ENCODE data around the gene FRMPD2. TPM values are rescaled to one million over a fixed set of nuclear protein-coding genes. Genes with fewer than 3 reads are reported as not detected.
A peak's percentile ranks its signal among the peaks of the same experiment; 100 is the strongest.
"Not testable (repeated sequence)": the region's sequence is repeated elsewhere in the genome, so short reads cannot be mapped to it uniquely, and the experiment has no call there.

FRMPD2 gene
- total RNA-seq, 1 experiment from 2014 or later: 0.91 TPM

- in situ Hi-C loops (cut with HindIII; ENCODE audit: low pct_unique_long_range_greater_than_20kb, low sequenced_read_pairs): no loop called here
These were observed 8.0 kb downstream of the FRMPD2 start for GRCh38 chr10:48266528-48266927.

DNA sequence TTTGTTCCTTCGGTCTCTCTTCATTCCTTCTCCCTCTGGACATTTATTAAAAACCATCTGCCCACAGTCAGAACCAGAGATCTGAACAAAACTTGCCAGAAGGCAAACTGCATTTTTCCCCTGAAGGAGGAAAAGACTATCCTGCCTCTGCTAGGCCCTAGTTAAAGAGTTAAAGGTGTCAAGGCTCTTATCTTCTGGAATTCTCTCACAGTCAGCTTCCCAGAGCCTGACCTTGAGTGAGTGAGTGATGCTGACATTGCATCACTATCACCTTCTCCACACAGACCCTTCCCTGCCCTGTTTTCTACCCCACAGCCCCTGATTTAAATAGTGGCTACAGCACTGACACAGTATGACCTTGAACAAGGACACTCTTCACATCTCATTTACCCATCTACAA, 16.4 kb downstream of the FRMPD2 start:
- no peak for DNase-seq (ENCODE audit: low read depth)
- in situ Hi-C loops (cut with HindIII; ENCODE audit: low pct_unique_long_range_greater_than_20kb, low sequenced_read_pairs): no loop called here

More at GRCh38 chr10:48266528-48266927, 8.0 kb downstream of the FRMPD2 start:
- no peak for DNase-seq (ENCODE audit: low read depth)

GRCh38 chr10:48257407-48257961, 17.0 kb downstream of the FRMPD2 start:
- no peak for DNase-seq (ENCODE audit: low read depth)
- in situ Hi-C loops (cut with HindIII; ENCODE audit: low pct_unique_long_range_greater_than_20kb, low sequenced_read_pairs): no loop called here

- in situ Hi-C loops (cut with HindIII; ENCODE audit: low pct_unique_long_range_greater_than_20kb, low sequenced_read_pairs): no loop called here
- no peak for DNase-seq (ENCODE audit: low read depth)
These were observed 18.8 kb downstream of the FRMPD2 start for GRCh38 chr10:48255722-48256121.

- in situ Hi-C loops (cut with HindIII; ENCODE audit: low pct_unique_long_range_greater_than_20kb, low sequenced_read_pairs): no loop called here
- peak; percentile 73 for DNase-seq (ENCODE audit: low read depth)
These were observed 19.6 kb downstream of the FRMPD2 start for GRCh38 chr10:48254750-48255512.

DNA sequence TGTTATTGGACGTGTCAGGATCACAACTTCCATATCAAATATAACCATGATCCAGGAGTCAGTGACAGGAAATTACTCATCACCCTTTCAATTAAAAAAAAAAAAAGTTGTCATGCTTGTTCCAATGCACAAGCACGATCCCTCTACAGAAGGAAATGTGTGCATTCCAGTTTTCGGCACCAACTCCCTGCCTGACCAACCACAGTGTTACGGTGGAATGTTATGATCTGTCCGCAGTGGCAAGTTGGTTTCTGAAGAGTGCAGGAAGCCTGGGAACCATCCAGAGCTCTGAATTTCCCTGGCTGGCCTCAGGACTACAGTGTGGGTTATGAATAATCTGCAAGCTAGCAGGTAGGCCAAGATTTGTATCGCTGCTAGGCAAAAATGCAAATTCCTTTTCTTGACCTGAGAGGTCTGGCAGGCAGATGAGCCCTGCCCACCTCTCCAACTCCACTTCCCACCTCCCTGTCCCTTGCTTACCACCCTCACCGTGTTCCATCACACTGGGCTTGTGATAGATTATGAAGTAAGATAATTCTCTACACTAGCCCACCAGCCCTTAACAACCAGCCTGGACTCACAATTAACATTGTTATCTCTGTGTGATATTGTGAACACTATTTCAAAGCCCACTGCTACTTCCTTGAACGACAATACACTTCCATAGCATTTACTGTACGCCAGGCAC, 20.4 kb downstream of the FRMPD2 start:
- peak; percentile 84 for DNase-seq (ENCODE audit: low read depth)
- in situ Hi-C loops (cut with HindIII; ENCODE audit: low pct_unique_long_range_greater_than_20kb, low sequenced_read_pairs): no loop called here

GRCh38 chr10:48252354-48252650, 22.2 kb downstream of the FRMPD2 start:
- in situ Hi-C loops (cut with HindIII; ENCODE audit: low pct_unique_long_range_greater_than_20kb, low sequenced_read_pairs): no loop called here
- DNase-seq (ENCODE audit: low read depth): no peak

- in situ Hi-C loops (cut with HindIII; ENCODE audit: low pct_unique_long_range_greater_than_20kb, low sequenced_read_pairs): no loop called here
- DNase-seq (ENCODE audit: low read depth): peak; percentile 88
These were observed 22.8 kb downstream of the FRMPD2 start for GRCh38 chr10:48251525-48252353.

DNA sequence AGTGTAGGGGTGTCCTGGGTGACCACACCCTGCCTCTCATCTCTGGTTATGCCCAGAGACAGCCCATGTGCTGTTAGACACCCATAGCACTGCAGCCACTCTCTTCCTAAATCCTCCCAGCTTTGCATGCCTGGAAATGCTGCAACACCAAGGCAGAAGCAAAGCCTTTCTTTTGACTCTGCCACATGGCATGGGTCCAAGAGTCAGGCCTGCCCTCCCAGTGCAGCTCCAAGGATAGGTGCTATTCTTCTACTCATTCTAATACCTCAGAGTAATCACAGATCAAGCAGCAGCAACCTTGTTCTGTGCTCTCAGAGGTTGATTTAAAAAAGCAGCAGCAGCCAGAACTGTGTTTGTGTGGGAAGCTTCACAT, 23.4 kb downstream of the FRMPD2 start:
- DNase-seq (ENCODE audit: low read depth): no peak
- in situ Hi-C loops (cut with HindIII; ENCODE audit: low pct_unique_long_range_greater_than_20kb, low sequenced_read_pairs): no loop called here

- DNase-seq (ENCODE audit: low read depth): no peak
- in situ Hi-C loops (cut with HindIII; ENCODE audit: low pct_unique_long_range_greater_than_20kb, low sequenced_read_pairs): no loop called here
These were observed 24.6 kb downstream of the FRMPD2 start for GRCh38 chr10:48249763-48250351.

DNA sequence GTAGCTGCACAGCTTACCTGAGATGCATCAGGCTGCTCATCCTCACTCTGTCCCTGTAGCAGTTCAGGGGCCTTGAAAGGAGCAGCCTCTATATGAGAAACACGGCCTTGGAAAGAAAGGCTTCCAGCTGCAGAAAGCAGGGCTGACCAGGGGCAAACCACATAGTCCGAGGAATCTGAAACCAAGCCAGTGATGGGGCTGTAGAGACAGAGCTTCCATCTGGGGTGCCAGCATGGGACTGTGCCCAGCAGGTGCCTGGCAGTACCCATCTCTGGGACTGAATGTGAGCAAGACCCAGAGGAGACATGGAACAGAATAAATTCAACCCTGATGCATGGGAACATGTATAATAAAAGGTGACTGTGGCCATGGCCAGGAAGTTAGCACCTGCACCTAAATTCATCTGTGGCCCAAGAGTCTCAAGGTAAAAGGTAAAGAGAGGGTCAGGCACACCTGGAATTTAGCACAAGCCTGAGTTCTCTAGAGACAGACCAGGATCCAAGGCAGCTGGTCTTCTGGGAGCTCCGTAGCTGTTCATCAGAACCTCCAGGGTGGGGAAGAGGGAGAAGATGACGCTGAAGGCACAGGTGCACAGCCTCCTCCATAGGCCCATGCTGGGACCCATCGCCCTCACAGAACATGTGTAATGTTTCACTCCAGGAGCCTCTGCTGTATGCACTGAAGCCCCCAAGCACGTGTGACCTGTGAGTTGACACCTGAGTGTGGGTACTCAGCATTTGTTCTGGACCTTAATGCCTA, 25.3 kb downstream of the FRMPD2 start:
- DNase-seq (ENCODE audit: low read depth): no peak
- in situ Hi-C loops (cut with HindIII; ENCODE audit: low pct_unique_long_range_greater_than_20kb, low sequenced_read_pairs): no loop called here

GRCh38 chr10:48248462-48248861, 26.0 kb downstream of the FRMPD2 start:
- in situ Hi-C loops (cut with HindIII; ENCODE audit: low pct_unique_long_range_greater_than_20kb, low sequenced_read_pairs): no loop called here
- no peak for DNase-seq (ENCODE audit: low read depth)

GRCh38 chr10:48247680-48248079, 26.8 kb downstream of the FRMPD2 start:
- DNase-seq (ENCODE audit: low read depth): no peak
- in situ Hi-C loops (cut with HindIII; ENCODE audit: low pct_unique_long_range_greater_than_20kb, low sequenced_read_pairs): no loop called here

GRCh38 chr10:48246501-48246900, 28.0 kb downstream of the FRMPD2 start:
- DNase-seq (ENCODE audit: low read depth): no peak
- in situ Hi-C loops (cut with HindIII; ENCODE audit: low pct_unique_long_range_greater_than_20kb, low sequenced_read_pairs): no loop called here

DNA sequence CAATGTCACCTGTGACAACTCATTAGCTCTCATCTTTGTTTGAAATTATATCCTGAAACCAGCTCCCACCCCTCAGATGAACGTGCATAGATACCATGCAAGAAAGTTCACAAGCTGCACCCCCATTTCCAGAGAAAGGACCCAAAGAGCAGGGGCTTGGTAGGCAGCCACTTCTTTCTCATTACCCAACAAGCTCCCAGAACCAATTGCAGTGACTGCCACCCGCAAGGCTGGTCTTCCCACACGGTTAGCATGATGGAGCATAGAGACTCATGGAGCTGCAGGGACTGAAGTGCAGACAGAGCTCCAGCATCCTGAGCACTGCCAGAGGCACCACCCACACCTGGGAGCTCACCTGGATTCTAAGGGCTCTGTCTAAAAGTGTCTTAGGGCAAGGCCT, 28.5 kb downstream of the FRMPD2 start:
- in situ Hi-C loops (cut with HindIII; ENCODE audit: low pct_unique_long_range_greater_than_20kb, low sequenced_read_pairs): no loop called here
- no peak for DNase-seq (ENCODE audit: low read depth)

- in situ Hi-C loops (cut with HindIII; ENCODE audit: low pct_unique_long_range_greater_than_20kb, low sequenced_read_pairs); DNase-seq (ENCODE audit: low read depth): not testable (repeated sequence)
These were observed 30.6 kb downstream of the FRMPD2 start for GRCh38 chr10:48243921-48244320.

DNA sequence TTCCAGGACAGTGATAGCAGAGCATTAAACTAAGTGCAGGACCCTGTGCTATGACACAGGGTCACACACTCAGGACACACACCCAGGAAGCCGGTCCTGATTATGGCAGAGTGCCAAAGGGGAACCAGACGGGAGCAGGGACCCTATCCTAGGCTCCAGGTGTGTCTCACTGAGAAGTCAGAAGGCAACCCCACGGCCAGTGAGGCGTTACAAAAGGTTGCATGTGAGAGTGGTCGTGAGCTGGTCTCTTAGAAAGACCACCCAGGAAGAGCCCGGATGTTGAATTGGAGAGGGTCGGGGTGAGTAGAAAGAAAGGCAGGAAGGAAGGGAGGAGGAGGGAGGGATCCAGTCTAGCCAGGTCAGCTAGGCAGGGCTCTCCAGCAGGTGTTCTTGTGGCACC, 31.0 kb downstream of the FRMPD2 start:
- DNase-seq (ENCODE audit: low read depth): no peak
- in situ Hi-C loops (cut with HindIII; ENCODE audit: low pct_unique_long_range_greater_than_20kb, low sequenced_read_pairs): no loop called here
